Naive thymus-derived CD8-positive, alpha-beta T cell (primary cell): ENCODE results near the gene KCNQ4. TPM values are rescaled to one million over a fixed set of nuclear protein-coding genes. Genes with fewer than 3 reads are reported as not detected.

Experiments
- ATAC-seq, 2 donors: fragments of 150-1000 bp; cut with Tn5 transposase in 1 of 2; sonication (Bioruptor Pico), chemical (Tn5 transposase) in 1 of 2; 1 replicate in 1 of 2; 2 replicates in 1 of 2; pipeline ENCODE4 v1.10.0; 2021; ENCODE audit warnings: mild to moderate bottlenecking in 2 of 2, moderate library complexity in 2 of 2
- POLR2A ChIA-PET: fragments of 350-600 bp; sonication (Branson Sonifier 250); formaldehyde crosslinking; loops from one replicate; lab custom pipeline; 2021; ENCODE audit warnings: antibody characterized with exemption; lab: Charles Lee
- DNase-seq, 10 donors: peaks; one replicate each; pipeline versions ENCODE4 v3.0.0 to v3.0.0-alpha.2; 2020 to 2022
- H3K27ac Mint-ChIP-seq, 10 donors: one replicate each; pipeline ENCODE4 v1.8.0; 2020 to 2022; ENCODE audit warnings: mild to moderate bottlenecking in 10 of 10, mixed read lengths in 10 of 10, moderate library complexity in 4 of 10, inconsistent platforms in 1 of 10
- H3K27me3 Mint-ChIP-seq, 5 donors: one replicate each; pipeline ENCODE4 v1.8.0; 2021 to 2022; ENCODE audit warnings: mixed read lengths in 5 of 5
- H3K36me3 Mint-ChIP-seq, 3 donors: one replicate each; pipeline ENCODE4 v1.8.0; 2020 to 2022; ENCODE audit warnings: mixed read lengths in 3 of 3, mild to moderate bottlenecking in 2 of 3, inconsistent platforms in 1 of 3
- H3K4me1 Mint-ChIP-seq, 4 donors: one replicate each; pipeline ENCODE4 v1.8.0; 2021 to 2022; ENCODE audit warnings: mixed read lengths in 4 of 4
- H3K4me3 Mint-ChIP-seq, 10 donors: one replicate each; pipeline ENCODE4 v1.8.0; 2020 to 2022; ENCODE audit warnings: mild to moderate bottlenecking in 10 of 10, mixed read lengths in 10 of 10, moderate library complexity in 6 of 10, inconsistent platforms in 1 of 10
- H3K9me3 Mint-ChIP-seq, 9 donors: one replicate each; pipeline ENCODE4 v1.8.0; 2020 to 2022; ENCODE audit warnings: mixed read lengths in 9 of 9, mild to moderate bottlenecking in 3 of 9, inconsistent platforms in 1 of 9, moderate library complexity in 1 of 9
- polyA plus RNA-seq, 3 donors: library from polyadenylated mRNA; unstranded; fragments of 300-500 nt; fragmentation: Illumina TruSeq; gene quantifications; one replicate each; pipeline ENCODE4 v1.2.3, GENCODE V29; 2021
- total RNA-seq, 8 experiments: library from RNA in 2 of 8; stranded (reverse) in 2 of 8; gene quantifications; one replicate each; pipeline ENCODE4 v1.2.3 and lab custom pipeline; 2021 to 2026

KCNQ4 gene
- total and polyA plus RNA-seq, 5 experiments from 2014 or later, result 0.08 to 0.25 (median 0.17) TPM

GRCh38 chr1:40784771-40785151 lies 1.2 kb downstream of the KCNQ4 start:
- ATAC-seq, result no peak
- Mint-ChIP-seq H3K9me3 (no peaks in the 10 kb centered on the region), H3K27ac (peak overlapping the region in 1 of 10 donors; percentile 76), H3K36me3 (peaks cover 0 to 7% (median 0%) of the 10 kb centered on the region in 3 donors), H3K4me1 (peaks cover 13 to 27% (median 14%) of the 10 kb centered on the region in 4 donors), H3K4me3 (peak overlapping the region; percentile 42 to 82 (median 72)), H3K27me3 (peaks cover 6 to 31% (median 21%) of the 10 kb centered on the region in 5 donors)
- no peak for DNase-seq
- POLR2A ChIA-PET, result no interaction called here

- Mint-ChIP-seq H3K36me3 (peaks cover 0 to 7% (median 0%) of the 10 kb centered on the region in 3 donors), H3K4me3 (peak overlapping the region in 8 of 10 donors; percentile 26 to 82 (median 56)), H3K4me1 (peaks cover 13 to 27% (median 14%) of the 10 kb centered on the region in 4 donors), H3K27ac (peak overlapping the region in 2 of 10 donors; percentile 9 to 74), H3K9me3 (no peaks in the 10 kb centered on the region), H3K27me3 (peaks cover 6 to 31% (median 21%) of the 10 kb centered on the region in 5 donors)
- POLR2A ChIA-PET, result no interaction called here
- no peak for DNase-seq
- no peak for ATAC-seq
Observed at GRCh38 chr1:40785446-40785845, 1.9 kb downstream of the KCNQ4 start.

GRCh38 chr1:40786171-40786994 lies 2.8 kb downstream of the KCNQ4 start:
- POLR2A ChIA-PET, result interaction anchor here (0.6 kb wide), 1 partner anchor 693 kb away, joined by 3 read pairs; no protein-coding TSS in a partner anchor
- Mint-ChIP-seq H3K36me3 (peaks cover 0 to 7% (median 0%) of the 10 kb centered on the region in 3 donors), H3K4me1 (peaks cover 12 to 21% (median 13%) of the 10 kb centered on the region in 4 donors), H3K27me3 (peaks cover 6 to 31% (median 21%) of the 10 kb centered on the region in 5 donors), H3K4me3 (peak overlapping the region in 5 of 10 donors; percentile 4 to 78 (median 18)), H3K9me3 (no peaks in the 10 kb centered on the region), H3K27ac (no peak overlapping the region)
- DNase-seq, result no peak
- no peak for ATAC-seq

GRCh38 chr1:40786995-40787705 lies 3.6 kb downstream of the KCNQ4 start:
- no peak overlapping the region for H3K4me3 Mint-ChIP-seq
- H3K9me3 Mint-ChIP-seq, result no peaks in the 10 kb centered on the region
- peaks cover 11 to 21% (median 12%) of the 10 kb centered on the region in 4 donors for H3K4me1 Mint-ChIP-seq
- POLR2A ChIA-PET, result interaction anchor here (0.6 to 1.2 kb wide), 2 partner anchors 11 to 18 kb away, joined by 5 to 6 read pairs; no protein-coding TSS in a partner anchor
- peaks cover 0 to 7% (median 0%) of the 10 kb centered on the region in 3 donors for H3K36me3 Mint-ChIP-seq
- no peak for DNase-seq
- no peak for ATAC-seq
- peak overlapping the region in 1 of 10 donors; percentile 28 for H3K27ac Mint-ChIP-seq
- H3K27me3 Mint-ChIP-seq, result peaks cover 6 to 31% (median 19%) of the 10 kb centered on the region in 5 donors

GRCh38 chr1:40787737-40788560 lies 4.4 kb downstream of the KCNQ4 start:
- Mint-ChIP-seq H3K4me3 (no peak overlapping the region), H3K36me3 (peaks cover 0 to 7% (median 0%) of the 10 kb centered on the region in 3 donors), H3K9me3 (no peaks in the 10 kb centered on the region), H3K27me3 (peaks cover 5 to 27% (median 17%) of the 10 kb centered on the region in 5 donors), H3K27ac (no peak overlapping the region), H3K4me1 (peaks cover 11 to 20% (median 12%) of the 10 kb centered on the region in 4 donors)
- POLR2A ChIA-PET, result interaction anchor here (0.6 to 1.2 kb wide), 2 partner anchors 10 to 17 kb away, joined by 5 to 6 read pairs; no protein-coding TSS in a partner anchor
- no peak for DNase-seq
- ATAC-seq, result no peak

- Mint-ChIP-seq H3K4me3 (no peak overlapping the region), H3K27ac (no peak overlapping the region)
- POLR2A ChIA-PET, result no interaction called here
Observed at GRCh38 chr1:40788561-40789341, 5.2 kb downstream of the KCNQ4 start.

GRCh38 chr1:40789342-40789598 lies 5.7 kb downstream of the KCNQ4 start:
- H3K4me1 Mint-ChIP-seq, result peaks cover 10 to 25% (median 18%) of the 10 kb centered on the region in 4 donors
- H3K27ac Mint-ChIP-seq, result peak overlapping the region in 1 of 10 donors; percentile 58
- peaks cover 2 to 18% (median 12%) of the 10 kb centered on the region in 5 donors for H3K27me3 Mint-ChIP-seq
- no peak for ATAC-seq
- POLR2A ChIA-PET, result no interaction called here
- H3K4me3 Mint-ChIP-seq, result no peak overlapping the region
- DNase-seq, result no peak
- H3K36me3 Mint-ChIP-seq, result peaks cover 0 to 5% (median 0%) of the 10 kb centered on the region in 3 donors
- H3K9me3 Mint-ChIP-seq, result no peaks in the 10 kb centered on the region

More at GRCh38 chr1:40788561-40789341, 5.2 kb downstream of the KCNQ4 start:
- Mint-ChIP-seq H3K4me1 (peaks cover 8 to 22% (median 13%) of the 10 kb centered on the region in 4 donors), H3K9me3 (no peaks in the 10 kb centered on the region), H3K27me3 (peaks cover 2 to 20% (median 12%) of the 10 kb centered on the region in 5 donors), H3K36me3 (peaks cover 0 to 5% (median 0%) of the 10 kb centered on the region in 3 donors)
- DNase-seq, result no peak
- ATAC-seq, result no peak

- Mint-ChIP-seq H3K9me3 (no peaks in the 10 kb centered on the region), H3K36me3 (no peaks in the 10 kb centered on the region), H3K4me3 (no peak overlapping the region), H3K4me1 (peaks cover 7 to 27% (median 20%) of the 10 kb centered on the region in 4 donors), H3K27me3 (peaks cover 2 to 12% (median 7%) of the 10 kb centered on the region in 5 donors), H3K27ac (peak overlapping the region in 2 of 10 donors; percentile 58 to 74)
- ATAC-seq (no peak), DNase-seq (no peak)
- POLR2A ChIA-PET, result interaction anchor here (1.0 kb wide), 1 partner anchor 15 kb away, joined by 4 read pairs; no protein-coding TSS in a partner anchor
Observed at GRCh38 chr1:40789661-40790430, 6.3 kb downstream of the KCNQ4 start.

- ATAC-seq, result no peak
- Mint-ChIP-seq H3K4me1 (peaks cover 15 to 38% (median 35%) of the 10 kb centered on the region in 4 donors), H3K27ac (peak overlapping the region in 1 of 10 donors; percentile 43), H3K27me3 (peaks cover 0 to 1% (median 0%) of the 10 kb centered on the region in 5 donors), H3K9me3 (no peaks in the 10 kb centered on the region), H3K4me3 (no peak overlapping the region), H3K36me3 (no peaks in the 10 kb centered on the region)
- no peak for DNase-seq
- POLR2A ChIA-PET, result no interaction called here
Observed at GRCh38 chr1:40792036-40792435, 8.4 kb downstream of the KCNQ4 start.

- Mint-ChIP-seq H3K27me3 (peaks cover 0 to 1% (median 0%) of the 10 kb centered on the region in 5 donors), H3K4me1 (peaks cover 19 to 48% (median 45%) of the 10 kb centered on the region in 4 donors), H3K36me3 (no peaks in the 10 kb centered on the region), H3K9me3 (no peaks in the 10 kb centered on the region), H3K27ac (peak overlapping the region in 7 of 10 donors; percentile 42 to 90 (median 77)), H3K4me3 (peak overlapping the region in 7 of 10 donors; percentile 5 to 75 (median 30))
- ATAC-seq (no peak), DNase-seq (no peak)
- POLR2A ChIA-PET, result no interaction called here
Observed at GRCh38 chr1:40793617-40794016, 10.0 kb downstream of the KCNQ4 start.
